ENCODE results near the gene MYO1C.
A peak's percentile ranks its signal among the peaks of the same experiment; 100 is the strongest.
"Not testable (repeated sequence)": the region's sequence is repeated elsewhere in the genome, so short reads cannot be mapped to it uniquely, and the experiment has no call there.

Gene MYO1C

DNA sequence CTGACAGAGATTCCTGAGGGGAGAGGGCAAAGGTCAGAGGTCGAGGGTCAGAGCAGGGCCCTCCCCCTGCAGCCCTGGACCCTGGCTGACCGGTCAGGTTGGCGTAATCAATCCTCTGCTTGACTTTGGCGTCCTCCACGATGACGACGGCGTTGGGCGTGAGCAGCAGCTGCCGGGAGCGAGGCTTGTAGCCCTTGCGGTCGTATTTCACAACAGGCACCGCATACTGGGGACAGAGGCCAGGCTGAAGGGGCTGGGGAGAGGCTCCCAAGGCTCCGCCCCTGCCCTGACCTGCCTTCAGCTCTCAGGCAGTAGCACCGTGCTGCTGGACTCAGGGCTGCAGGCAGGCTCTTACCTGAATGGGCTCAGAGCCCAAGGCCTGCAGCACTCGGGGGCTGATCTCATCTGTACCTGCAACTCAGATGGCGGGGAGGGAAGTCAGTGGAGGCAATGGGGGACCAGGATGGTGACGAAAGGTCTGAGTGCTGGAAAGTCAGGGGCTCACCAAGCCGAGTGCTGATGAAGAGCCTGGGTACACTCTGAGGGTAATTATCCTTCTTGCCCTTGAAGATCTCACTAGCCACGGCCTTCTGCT is 24.5 kb downstream of the MYO1C start:
- DNase-seq (ENCODE audit: low read depth in 3 of 3, low spot score in 1 of 3) = no peak

DNA sequence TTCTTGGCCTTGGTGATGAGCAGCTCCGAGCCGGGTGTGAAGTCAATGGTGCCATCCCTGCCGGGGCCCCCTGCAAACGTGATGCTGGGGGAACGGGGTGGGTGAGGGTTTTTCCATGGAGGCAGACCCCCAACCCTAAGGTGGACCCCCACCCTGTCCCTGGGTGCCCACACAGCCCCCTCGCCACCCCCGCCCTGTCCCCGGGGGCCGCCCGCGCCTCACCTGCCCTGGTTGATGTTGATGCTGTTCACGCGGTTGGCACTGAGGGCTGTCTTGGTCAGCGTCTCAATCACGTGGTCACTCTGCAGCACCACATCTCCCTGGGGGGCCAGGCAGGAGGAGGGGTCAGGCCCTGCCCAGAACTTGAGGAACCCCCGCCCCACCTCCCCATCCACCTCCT is 25.2 kb downstream of the MYO1C start:
- DNase-seq (ENCODE audit: low read depth in 3 of 3, low spot score in 1 of 3) = no peak

DNA sequence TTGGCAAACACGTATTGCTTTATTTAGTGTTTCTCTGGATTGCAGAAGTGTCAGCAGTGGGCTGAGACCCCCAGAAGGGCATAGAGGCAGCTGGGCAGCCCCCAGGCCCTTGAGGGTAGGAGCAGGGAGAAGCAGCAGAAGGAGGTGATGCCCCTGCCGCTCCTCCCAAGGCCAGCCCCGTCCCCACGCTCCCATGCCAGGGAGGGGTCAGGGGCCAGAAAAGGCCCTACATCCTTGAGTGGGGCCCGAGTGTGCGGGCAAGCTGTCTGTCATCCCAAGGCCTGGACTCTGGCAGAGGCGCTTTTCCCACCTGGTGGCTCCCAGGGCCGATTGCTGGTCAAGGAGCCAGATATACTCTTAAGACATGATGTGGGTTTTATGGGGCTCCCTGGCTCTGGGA is 28.3 kb downstream of the MYO1C start:
- DNase-seq (ENCODE audit: low read depth in 3 of 3, low spot score in 1 of 3) = no peak

DNA sequence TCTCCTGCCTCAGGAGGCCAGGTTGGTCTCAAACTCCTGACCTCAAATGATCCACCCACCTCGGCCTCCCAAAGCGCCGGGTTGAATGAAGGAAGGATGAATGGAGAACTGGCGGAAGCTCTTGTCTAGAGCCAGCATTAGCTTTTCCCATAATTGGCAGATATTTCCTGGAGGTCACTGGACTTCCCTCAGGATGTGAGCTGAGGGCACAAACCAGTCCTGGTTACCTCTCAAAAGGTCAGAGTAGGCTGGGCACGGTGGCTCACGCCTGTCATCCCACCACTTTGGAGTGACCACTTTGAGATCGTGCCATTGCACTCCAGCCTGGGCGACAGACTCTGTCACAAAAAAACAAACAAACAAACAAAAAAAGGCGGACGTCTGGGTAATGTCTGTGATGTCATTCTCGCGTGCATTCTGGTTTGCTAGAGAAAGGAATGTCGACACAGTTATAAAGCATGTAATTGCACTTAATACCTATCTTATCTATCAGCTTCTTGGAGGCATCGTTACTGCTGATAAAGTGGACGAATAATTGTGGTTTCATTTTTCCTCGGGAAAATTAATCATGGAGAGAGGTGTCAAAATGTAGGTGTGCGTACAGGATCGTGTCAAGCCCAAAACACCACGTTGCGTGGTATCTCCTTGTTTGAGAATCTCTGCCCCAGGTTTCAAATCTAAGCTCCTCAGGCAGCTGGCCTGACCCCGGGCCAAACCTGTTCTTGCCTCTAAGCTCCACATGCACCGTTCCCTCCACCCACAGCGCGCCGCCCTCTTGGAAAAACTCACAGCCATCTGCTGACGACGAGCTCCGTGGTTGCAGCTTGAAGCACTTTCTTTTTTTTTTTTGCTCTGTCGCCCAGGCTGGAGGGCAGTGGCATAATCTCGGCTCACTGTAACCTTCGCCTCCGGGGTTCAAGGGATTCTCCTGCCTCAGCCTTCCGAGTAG is 30.0 kb downstream of the MYO1C start:
- no peak for DNase-seq (ENCODE audit: low read depth in 3 of 3, low spot score in 1 of 3)

DNA sequence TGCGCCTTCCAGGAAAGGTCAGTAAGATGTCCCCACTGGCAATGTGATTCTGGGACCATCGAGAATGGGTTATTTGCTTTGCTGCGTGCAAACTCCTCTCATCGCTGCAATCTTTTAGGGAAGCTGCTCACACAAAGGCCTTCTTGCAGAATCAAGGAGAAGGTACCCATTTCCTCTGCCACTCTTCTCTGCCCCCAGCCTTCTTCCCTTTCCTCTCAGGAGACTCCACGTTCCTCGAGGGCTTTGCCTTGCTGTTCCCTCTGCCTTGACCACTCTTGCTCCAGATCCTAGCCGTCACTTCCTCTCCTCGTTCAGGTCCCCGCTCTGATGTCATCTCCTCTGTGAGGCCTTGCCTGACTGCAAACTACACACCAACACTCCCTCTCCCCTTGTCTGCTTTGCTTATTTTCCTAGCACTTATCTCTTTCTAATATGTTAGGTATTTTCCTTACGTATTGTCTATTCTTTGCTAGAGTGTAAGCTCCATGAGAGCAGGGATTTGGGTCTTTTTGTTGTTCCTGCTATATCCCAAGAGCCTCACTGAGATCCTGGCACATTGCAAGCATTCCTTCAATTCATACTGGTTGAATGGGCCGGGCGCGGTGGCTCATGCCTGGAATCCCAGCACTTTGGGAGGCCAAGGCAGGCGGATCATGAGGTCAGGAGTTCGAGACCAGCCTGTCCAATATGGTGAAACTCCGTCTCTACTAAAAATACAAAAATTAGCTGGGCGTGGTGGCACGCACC is 31.1 kb downstream of the MYO1C start:
- no peak for DNase-seq (ENCODE audit: low read depth in 3 of 3, low spot score in 1 of 3)

DNA sequence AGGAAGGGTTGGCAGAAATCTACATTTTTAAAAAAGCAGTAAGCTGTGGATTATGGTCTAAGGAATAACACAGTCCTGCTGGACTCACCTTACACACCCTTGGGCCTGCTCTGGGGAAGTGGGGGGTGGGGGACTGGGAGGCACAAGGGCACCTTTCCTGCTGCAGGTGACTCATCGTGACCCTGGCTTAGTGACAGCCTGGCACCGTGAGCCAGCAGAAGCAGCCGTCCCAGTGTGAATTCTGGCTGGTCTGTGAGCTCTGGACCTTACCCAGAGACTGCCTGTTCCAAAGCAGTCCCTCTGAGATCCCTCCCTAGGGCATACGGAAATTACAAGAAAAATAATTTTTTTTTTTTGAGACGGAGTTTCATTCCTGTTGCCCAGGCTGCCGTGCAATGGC is 32.3 kb downstream of the MYO1C start:
- no peak for DNase-seq (ENCODE audit: low read depth in 3 of 3, low spot score in 1 of 3)

DNA sequence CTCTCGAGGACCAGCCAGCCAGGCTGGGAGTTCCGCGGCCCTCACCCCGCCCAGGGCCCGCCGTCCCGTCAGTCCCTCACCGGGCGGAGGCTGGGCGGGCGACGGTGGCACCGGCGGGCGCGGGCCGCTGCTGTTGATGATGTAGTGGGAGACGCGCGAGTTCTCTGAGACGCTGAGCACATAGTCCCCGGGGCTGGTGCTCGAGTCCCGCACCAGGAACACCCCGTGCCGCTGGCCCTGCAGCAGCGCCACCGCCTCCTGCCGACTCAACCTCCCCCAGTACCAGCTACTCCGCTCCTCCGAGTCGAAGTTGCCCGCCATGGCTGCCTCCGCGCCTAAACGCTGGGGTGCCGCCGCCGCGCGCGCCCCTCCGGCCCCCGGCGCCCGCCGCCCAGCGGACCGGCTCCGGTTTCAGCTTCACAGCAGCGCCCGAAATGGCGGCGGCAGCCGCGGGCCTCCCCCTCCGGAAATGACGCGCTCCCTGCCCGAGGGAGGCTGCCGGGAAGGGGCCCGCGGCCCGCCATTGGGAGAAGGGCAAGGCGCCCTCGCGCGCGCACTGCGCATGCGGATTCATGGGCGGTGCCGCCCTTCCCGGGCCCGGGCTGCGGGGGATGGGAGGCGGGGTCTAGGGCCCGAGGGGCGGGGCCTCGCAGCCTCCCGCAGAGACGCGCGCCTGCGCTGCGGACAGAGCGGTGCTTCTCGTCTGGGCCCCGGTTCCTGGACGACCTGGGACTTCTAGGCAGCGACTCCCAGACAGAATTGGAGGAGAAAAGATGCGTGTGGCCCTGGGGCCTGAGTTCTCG is 36.5 kb downstream of the MYO1C start, which contains the start of gene CRK:
Gene CRK, minus strand, starts transcription at position 436 of the 803 bp plus-strand sequence. Its CDS starts 115 bp downstream, at position 321.
- DNase-seq (ENCODE audit: low read depth in 3 of 3, low spot score in 1 of 3) = peak; percentile 97 to 98 (median 98)

DNA sequence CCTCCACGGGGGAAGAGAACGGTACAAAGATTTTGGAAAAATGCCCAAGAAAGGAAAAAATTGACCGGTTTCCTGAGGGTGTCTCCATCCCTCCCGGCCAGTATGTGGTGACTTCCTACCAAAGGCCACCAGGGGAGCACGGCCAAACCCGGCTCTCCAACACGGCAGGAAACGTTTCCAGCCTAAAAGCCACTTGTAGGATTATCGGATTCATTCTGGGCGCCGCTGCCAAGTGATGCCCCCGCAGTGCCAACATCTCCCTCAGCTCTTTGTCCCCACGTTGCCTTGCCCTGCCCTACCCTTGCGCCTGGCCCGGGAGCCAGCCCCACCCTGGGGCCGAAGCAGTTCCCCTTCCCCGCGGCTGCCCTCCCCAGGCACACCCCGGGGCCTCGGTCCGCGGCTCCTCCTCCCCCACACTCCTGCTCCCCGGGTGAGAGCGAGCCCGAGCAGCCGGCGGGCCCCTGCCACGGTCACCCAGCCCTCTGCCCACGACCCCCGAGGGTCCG is 37.1 kb downstream of the MYO1C start:
- DNase-seq (ENCODE audit: low read depth in 3 of 3, low spot score in 1 of 3) = no peak

DNA sequence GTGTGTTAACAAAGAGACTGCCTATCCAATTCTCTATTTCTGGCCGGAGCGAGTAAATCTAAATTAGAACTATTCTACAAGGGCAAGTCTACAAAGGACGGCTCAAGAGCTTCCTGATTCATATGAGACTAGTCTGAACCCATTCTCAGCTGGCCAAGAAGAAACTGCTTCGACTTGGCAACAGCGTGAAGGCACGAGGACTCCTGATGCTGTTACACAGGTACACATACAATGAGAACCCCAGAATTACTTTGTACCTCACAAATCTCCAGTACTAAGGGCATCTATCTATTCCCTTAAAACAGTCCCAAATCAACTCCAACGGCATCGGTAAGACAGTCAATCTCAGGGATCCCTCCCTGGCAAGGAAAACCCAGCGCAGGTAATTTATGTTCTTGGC is 37.9 kb downstream of the MYO1C start:
- DNase-seq (ENCODE audit: low read depth in 3 of 3, low spot score in 1 of 3) = no peak

DNA sequence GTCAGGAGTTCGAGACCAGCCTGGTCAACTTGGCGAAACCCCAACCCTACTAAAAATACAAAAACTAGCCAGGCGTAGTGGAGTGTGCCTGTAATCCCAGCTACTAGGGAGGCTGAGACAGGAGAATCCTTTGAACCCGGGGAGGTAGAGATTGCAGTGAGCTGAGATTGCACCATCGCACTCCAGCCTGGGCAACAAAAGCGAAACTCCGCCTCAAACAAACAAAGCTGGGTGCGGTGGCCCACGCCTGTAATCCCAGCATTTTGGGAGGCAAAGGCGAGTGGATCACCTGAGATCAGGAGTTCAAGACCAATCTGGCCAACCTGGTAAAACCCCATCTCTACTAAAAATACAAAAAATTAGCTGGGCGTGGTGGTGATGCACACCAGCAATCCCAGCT is 38.8 kb downstream of the MYO1C start:
- not testable (repeated sequence) for DNase-seq (ENCODE audit: low read depth in 3 of 3, low spot score in 1 of 3)

DNA sequence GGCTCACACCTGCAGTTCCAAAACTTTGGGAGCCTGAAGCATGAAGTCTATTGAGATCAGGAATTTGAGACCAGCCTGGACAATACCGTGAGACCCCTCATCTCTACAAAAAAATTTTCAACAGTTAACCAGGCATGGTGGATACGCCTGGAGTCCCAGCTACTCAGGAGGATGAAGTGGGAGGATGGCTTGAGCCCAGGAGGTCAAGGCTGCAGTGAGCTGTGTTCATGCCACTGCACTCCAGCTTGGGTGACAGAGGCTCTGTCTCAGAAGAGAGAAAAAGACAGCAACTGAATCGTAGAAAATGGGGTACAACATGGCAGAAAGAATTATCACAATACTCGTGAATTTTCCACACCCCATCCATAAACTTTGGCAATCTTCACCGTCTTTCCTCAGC is 39.6 kb downstream of the MYO1C start:
- no peak for DNase-seq (ENCODE audit: low read depth in 3 of 3, low spot score in 1 of 3)

DNA sequence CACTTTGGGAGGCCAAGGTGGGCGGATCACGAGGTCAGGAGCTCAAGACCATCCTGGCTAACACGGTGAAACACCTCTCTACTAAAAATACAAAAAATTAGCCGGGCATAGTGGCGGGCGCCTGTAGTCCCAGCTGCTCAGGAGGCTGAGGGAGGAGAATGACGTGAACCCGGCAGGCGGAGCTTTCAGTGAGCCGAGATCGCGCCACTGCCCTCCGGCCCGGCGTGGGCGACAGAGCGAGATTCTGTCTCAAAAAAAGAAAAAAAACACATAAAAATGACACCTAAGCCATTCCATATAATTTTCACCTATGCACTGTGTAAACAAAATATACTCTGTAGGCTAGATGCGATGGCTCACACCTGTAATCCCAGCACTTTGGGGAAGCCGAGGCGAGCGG is 42.2 kb downstream of the MYO1C start:
- not testable (repeated sequence) for DNase-seq (ENCODE audit: low read depth in 3 of 3, low spot score in 1 of 3)

DNA sequence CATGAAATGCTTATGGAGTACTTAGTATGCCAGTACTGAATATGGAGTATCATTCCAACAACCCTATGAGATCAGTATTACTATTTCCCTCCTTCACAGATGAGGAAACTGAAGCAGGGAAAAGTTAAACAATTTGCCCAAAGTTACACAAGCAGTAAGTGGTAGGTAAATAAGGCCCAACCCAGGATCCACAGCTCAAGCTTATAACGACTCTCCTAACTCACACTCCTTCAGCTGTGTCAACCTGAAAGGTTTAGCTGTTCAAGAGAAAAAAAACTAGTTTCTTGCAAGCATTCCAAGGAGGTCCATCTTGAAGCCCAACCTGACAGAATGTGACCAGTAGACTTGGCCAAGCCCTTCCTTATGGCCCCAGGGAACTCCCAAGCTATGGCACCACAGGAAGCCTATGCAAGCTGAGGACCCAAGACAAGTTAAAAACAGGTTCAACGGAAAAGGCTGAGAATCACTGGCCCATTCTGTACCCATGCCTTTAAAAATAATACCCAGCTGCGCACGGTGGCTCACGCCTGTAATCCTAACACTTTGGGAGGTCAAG is 43.0 kb downstream of the MYO1C start:
- no peak for DNase-seq (ENCODE audit: low read depth in 3 of 3, low spot score in 1 of 3)

DNA sequence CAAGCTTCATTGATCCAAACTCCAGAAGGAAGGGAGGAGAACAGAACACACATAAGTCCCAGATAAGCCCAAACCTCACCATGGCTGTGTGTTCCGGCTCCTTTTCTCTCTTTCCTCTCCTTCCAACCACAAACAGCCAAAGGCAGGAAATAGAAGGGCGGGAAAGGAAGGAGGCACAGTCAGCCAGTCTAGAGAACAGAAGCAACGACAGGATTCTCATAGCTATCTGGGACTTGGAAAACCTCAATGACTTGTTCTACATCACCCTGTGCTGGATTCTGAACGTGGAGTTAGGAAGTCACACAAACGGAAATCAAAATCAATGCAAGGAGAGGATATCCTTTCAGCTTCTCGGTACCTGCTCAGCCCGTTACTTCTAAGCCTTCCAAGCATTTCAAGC is 45.4 kb downstream of the MYO1C start:
- DNase-seq (ENCODE audit: low read depth in 3 of 3, low spot score in 1 of 3) = no peak

DNA sequence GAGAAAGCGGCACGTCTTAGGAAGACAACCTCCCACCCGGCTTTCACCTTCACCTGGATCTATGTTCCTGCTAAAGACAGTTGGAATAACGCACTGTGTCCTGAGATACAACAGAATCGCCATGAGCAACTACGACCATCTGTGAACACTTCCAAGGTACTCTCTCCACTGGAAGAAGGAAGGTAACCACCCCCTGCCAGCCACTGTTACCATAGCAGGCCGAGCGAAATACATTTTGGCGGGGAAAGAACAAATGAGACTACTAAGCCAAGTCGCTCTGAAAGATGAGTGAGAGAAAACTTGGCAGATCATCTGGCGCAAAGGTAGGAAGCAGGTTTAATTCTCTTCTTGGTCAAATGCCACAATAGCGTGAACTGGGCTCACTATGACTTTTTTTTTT is 46.3 kb downstream of the MYO1C start:
- no peak for DNase-seq (ENCODE audit: low read depth in 3 of 3, low spot score in 1 of 3)

DNA sequence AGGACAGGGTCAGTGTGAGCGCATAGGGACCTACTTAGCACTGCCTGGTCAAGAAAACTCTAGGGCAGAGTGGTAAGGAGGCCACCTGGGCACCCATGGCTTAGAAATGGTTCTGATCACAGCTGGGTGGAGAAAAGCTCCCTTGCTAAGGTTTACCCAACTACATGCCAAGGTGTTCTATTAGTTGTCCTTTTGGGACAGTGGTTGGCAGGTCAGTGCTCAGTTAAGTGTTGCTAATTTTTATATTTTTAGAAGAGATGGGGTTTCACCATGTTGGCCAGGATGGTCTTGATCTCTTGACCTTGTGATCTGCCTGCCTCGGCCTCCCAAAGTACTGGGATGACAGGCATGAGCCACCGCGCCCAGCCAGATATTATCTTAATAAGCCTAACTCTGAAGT is 46.8 kb downstream of the MYO1C start:
- DNase-seq (ENCODE audit: low read depth in 3 of 3, low spot score in 1 of 3) = not testable (repeated sequence)

DNA sequence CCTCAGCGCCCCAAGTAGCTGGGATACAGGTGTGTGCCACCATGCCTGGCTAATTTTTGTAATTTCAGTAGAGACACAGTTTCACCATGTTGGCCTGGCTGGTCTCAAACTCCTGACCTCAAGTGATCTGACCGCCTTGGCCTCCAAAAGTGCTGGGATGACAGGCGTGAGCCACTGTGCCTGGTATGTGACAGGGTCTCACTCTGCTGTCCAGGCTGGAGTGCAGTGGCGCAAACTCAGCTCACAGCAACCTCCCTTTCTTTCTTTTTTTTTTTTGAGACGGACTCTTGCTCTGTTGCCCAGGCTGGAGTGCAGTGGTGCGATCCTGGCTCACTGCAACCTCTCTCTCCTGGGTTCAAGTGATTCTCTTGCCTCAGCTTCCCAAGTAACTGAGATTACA is 49.8 kb downstream of the MYO1C start:
- not testable (repeated sequence) for DNase-seq (ENCODE audit: low read depth in 3 of 3, low spot score in 1 of 3)

DNA sequence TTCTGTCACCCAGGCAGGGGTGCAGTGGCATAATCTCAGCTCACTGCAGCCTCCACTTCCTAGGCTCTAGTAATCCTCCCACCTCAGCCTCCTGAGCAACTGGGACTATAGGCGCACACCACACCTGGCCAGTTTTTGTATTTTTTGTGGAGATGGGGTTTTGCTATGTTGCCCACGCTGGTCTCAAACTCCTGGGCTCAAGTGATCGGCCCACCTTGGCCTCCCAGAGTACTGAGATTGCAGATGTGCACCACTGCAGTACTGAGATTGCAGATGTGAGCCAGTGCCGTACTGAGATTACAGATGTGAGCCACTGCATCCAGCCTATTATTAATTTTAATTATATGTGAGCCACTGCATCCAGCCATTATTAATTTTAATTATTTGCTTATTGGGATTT is 50.3 kb downstream of the MYO1C start:
- no peak for DNase-seq (ENCODE audit: low read depth in 3 of 3, low spot score in 1 of 3)

DNA sequence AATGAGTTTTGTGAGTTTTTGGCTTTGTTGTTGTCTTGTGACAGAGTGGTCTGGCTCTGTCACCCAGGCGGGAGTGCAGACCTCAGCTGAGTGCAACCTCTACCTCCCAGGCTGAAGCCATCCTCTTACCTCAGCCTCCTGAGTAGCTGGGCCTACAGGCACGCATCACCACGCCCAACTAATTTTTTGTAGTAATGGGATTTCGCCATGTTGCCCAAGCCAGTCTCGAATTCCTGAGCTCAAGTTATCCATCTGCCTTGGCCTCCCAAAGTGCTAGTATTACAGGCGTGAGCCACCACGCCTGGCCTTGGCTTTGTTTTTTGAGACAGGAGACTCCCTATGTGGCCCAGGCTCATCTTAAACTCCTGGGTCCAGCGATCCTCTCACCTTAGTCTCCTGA is 51.6 kb downstream of the MYO1C start:
- no peak for DNase-seq (ENCODE audit: low read depth in 3 of 3, low spot score in 1 of 3)

DNA sequence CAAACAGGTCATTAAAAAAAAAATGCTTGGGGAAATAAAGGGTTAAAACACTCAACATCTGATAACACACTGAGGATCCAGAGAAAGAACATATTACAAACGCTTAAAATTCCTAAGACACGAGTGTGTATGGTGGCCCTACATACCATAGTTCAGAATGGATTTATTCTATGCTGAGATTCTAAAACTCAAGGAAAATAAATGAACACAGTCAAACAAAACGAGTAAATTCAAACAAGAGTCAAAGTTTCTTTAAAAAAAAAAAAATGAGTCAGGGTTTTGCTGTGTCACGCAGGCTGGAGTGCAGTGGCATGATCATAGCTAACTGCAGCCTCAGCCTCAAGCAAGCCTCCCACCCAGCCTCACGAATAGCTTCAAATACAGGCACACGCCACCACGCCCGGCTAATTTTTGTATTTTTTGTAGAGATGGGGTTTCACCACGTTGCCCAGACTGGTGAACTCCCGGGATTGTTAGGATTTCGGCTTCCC is 53.8 kb downstream of the MYO1C start:
- DNase-seq (ENCODE audit: low read depth in 3 of 3, low spot score in 1 of 3) = no peak

Data from stimulated activated CD4-positive, alpha-beta T cell treated with anti-CD3 and anti-CD28 coated beads, TNF-alpha, amount 100 ng/mL, for 1 hour (primary cell).